Measurements from ENCODE around the gene IYD. TPM values are rescaled to one million over a fixed set of nuclear protein-coding genes. Genes with fewer than 3 reads are reported as not detected.
A peak's percentile ranks its signal among the peaks of the same experiment; 100 is the strongest.

IYD gene
- total RNA-seq, 2 donors from 2014 or later, result 22.6 to 27.0 TPM

DNA sequence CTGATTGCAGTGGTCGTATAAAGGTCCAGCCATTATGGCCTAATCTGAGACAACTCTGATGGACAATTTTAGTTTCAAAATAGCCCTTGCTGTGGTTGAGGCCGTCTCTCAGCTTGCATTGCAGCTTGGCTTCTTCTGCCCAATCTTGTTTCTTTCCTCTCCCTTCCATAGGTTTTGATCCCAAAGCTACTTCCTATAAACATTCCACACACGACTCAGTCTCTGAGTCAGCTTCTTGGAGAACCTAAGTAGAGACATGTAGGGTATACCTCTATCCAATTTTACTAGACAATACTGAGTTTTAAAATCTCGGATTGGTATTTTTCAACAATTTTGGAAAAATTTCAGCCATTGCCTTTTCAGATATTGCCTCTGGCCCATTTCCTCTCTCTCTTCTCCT lies 13.4 kb downstream of the IYD start:
- ATAC-seq (no peak), DNase-seq (no peak)
- intact Hi-C loops (cut with DNase I, micrococcal nuclease), result no loop called here

DNA sequence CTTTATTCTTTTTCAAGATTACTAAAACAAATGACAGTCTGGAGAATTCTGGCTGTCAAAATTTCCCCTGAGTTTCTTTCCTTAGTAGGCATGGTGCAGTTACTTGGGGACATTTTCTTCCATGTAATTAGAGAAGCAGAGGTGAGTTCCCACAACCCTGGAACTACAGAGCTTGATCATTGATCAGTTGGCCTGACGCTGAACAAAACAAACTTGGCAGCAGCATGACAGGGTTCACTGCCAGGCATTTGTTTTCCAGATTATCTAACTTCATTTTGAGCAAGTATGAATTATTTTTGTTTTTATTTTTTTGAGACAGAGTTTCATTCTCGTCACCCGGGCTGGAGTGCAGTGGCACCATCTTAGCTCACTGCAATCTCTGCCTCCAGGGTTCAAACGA lies 22.6 kb downstream of the IYD start:
- intact Hi-C loops (cut with DNase I, micrococcal nuclease), result loop anchor here in 1 of 2 donors (10.0 kb wide), 1 partner anchor 307 kb away; no protein-coding TSS in a partner anchor
- DNase-seq (no peak), ATAC-seq (no peak)

DNA sequence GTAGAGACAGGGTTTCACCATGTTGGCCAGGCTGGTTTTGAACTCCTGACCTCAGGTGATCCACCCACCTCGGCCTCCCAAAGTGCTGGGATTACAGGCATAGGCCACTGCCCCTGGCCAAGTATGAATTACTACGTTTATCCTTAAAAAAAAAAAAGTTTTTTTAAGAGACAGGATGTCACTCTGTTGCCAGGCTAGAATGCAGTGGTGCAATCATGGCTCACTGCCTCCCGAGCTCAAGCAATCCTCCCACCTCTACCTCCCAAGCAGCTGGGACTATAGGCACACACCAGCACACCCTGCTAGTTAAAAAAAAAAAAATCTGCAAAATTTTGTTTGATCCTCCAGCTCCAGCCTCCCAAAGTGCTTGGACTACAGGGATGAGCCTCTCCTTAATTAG lies 23.1 kb downstream of the IYD start:
- ATAC-seq (no peak), DNase-seq (no peak)
- intact Hi-C loops (cut with DNase I, micrococcal nuclease), result loop anchor here in 1 of 2 donors (10.0 kb wide), 1 partner anchor 307 kb away; no protein-coding TSS in a partner anchor

DNA sequence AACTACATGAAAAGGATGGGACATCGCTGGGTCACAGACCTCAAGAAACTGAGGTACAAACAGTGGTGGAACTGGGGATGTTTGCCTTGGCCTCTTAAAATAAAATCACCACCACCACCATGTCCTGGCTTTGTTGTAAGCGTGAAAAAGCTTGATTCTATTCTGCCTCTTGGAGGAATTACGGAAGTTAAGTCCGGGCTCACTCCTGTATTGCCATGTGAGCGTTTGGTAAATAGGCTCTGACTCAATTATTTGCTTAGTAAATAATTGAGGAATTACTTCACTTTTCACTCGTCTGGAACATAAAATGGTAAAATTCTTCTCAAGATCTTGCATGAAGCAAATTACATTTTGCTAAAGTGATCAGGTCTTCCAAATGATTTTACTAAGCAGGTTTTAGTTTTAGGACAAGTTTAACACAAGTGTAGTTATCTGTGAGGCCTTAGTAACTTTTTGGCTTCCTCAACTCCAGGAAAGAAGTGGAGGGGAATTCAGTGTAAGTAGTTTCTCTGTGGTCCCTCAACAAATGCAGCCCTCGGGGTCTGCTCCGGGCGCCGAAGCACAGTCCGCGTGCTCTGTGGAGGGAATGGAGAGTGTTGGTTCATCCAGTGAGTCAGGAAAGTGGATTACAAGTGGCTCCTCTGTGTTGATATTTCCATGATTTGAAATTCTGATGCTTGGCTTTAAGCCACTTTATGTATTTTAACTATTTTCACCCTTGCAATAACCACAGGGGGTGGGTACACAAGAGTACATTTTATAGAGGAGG lies 23.8 kb downstream of the IYD start:
- intact Hi-C loops (cut with DNase I, micrococcal nuclease), result loop anchor here in 1 of 2 donors (10.0 kb wide), 1 partner anchor 308 kb away; no protein-coding TSS in a partner anchor
- DNase-seq, result no peak
- ATAC-seq, result no peak

DNA sequence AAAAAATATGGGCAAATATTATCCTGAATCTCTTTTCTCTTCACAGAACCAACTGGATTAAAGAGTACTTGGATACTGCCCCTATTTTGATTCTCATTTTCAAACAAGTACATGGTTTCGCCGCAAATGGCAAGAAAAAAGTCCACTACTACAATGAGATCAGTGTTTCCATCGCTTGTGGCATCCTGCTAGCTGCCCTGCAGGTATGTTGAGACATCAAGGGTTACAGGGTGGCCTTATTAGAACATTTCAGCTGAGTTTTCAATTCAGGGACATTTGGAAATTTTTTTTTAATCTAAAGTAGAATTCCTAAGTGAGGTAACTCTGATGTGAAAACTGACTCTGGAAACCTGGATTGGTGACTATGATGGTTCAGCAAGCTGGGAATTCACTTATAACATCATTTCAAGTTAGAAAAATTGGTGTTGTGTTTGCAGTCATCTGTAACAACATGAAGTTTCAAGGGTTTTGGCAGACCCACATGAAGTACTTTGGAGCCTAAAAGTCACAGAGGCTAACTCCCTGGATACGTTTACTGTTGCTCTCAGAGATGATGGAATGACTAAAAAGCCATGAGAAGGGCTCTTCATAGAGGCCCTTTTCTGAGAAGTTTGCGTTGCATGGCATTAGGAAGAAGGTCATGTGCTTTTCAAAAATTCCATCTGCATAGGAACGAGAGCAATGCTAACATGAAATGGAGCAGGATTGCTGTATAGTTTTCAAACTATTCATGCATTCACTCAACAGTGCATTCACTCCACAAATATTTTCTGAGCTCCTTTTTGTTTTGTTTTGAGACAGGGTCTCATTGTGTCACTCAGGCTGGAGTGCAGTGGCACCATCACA lies 25.5 kb downstream of the IYD start:
- no peak for ATAC-seq

DNA sequence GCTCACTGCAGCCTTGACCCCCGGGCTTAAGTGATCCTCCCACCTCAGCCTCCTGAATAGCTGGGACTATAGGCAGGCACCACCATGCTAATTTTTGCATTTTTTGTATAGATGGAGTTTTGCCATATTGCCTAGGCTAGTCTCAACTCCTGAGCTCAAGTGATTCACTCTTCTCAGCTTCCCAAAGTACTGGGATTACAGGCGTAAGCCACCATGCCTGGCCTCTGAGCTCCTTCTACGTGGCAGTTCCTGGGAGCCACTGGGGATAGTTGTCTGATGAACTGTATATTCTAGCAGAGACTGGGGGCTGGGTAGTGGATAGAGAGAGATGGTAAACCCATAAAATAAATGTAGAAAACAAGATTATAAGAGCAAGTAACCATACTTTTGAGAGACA lies 26.1 kb downstream of the IYD start:
- DNase-seq (no peak), ATAC-seq (no peak)
- intact Hi-C loops (cut with DNase I, micrococcal nuclease), result loop anchor here in 1 of 2 donors (10.0 kb wide), 1 partner anchor 310 kb away; no protein-coding TSS in a partner anchor

More for the DNA sequence above, 25.5 kb downstream of the IYD start:
- DNase-seq, result no peak
- intact Hi-C loops (cut with DNase I, micrococcal nuclease), result loop anchor here in 1 of 2 donors (10.0 kb wide), 1 partner anchor 309 kb away; no protein-coding TSS in a partner anchor

DNA sequence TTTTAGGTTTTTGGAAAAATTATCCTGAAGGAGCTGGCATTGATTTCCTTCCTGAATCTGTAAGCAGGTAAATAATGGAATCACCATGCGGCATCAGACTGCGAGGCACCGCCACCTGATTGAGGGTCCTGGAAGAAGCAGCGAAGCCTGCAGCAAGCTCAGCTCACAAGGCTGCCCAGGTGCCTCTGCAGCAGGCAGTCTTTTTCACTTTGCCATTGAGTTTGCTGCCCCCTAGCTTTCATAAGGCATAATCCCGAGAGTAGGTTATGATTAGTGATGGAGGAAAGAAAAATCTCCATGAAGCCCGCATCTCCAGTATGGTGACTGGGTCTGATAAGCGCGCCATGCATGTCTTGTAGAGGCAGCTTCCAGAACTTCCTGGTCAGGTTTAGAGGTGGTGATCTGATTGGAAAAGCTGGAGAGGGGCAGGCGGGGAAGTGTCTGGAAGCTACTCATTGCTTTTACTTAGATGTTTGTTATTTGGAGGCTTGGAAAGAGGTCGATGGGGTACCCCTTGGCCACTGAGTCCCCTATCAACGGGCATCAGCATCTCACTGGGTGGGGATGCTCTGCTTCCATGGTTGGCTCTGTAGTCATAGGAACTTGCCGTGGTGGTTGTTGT lies 26.7 kb downstream of the IYD start:
- ATAC-seq (peak; percentile 92), DNase-seq (peak in 1 of 2 donors; percentile 47)
- intact Hi-C loops (cut with DNase I, micrococcal nuclease), result loop anchor here in 1 of 2 donors (10.0 kb wide), 1 partner anchor 311 kb away; no protein-coding TSS in a partner anchor

DNA sequence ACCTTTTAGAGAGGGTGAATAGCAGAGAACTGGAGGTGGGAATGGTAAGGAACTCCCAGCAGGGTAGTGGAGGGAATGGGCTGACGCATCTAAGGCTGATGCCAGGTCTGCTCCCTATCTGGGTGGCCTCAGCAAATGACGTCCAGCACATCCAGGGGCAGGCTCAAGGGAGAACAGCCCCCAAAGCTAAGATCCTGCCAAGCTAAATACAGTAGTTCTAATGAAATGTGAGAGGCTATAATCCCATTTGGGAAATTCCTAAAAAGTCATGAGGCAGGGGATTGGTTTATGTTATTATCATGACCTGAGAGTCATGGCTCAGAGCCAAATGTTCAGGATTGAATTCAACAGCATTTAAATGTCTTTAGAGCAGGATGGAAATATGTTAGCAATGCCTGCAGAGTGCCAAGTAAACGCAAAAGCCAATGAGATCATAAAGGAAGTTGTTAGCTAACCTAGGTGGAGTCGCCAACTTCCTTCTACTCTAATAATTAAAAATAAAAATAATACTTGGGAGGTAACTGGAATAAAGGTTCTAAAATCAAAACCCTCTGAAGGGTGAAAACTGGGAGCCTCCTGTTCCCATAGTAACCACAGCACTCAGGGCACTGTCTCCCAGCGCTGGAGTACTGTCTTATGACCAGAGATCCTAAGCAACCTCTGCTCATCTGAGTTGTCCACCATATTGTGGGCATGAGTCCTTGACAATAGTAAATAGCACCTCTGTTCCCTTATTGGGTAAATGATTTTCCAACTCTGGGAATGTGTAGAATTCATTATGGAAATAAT lies 34.8 kb downstream of the IYD start:
- DNase-seq, result no peak
- intact Hi-C loops (cut with DNase I, micrococcal nuclease), result no loop called here
- peak; percentile 73 for ATAC-seq

DNA sequence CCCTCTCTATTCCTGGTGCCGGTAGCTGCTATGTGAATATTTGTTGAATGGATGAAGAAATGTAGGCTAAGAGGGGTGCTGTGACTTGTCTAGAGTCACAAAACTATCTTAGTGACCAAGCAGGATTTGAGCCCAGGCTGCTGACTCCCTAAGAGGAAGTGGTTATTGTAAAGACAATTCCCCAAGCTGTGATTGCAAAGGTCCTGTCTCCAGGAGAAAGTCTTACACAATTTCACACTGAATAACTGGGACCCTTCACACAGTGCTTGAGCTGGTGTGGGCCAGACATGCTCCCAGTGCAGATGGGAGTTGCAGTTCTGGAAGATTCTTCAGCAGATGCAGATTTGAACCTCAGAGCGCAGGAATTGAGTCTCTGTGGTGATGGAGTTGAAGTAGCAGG lies 38.1 kb downstream of the IYD start:
- ATAC-seq, result no peak
- intact Hi-C loops (cut with DNase I, micrococcal nuclease), result no loop called here
- no peak for DNase-seq

DNA sequence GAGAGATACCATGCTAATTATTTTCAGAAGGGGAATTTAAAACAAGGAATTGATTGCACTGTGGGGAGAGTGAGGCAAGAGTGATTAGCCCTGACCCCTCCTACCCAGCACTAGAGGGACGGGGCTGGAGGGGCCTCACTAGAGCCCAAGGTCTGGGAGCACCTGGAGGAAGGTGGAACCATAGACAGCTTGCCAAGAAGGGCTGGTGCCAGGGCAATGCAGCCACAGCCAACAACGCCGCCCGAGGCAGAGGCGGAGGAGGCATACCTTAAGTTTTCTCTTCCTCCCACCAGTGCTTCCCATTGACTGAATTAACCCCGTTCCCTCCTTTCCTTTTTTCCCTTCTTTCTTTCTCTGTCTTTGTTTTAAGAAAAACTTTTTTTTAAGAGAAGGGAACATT lies 40.0 kb downstream of the IYD start:
- ATAC-seq (peak; percentile 67), DNase-seq (peak in 1 of 2 donors; percentile 15)
- intact Hi-C loops (cut with DNase I, micrococcal nuclease), result no loop called here

DNA sequence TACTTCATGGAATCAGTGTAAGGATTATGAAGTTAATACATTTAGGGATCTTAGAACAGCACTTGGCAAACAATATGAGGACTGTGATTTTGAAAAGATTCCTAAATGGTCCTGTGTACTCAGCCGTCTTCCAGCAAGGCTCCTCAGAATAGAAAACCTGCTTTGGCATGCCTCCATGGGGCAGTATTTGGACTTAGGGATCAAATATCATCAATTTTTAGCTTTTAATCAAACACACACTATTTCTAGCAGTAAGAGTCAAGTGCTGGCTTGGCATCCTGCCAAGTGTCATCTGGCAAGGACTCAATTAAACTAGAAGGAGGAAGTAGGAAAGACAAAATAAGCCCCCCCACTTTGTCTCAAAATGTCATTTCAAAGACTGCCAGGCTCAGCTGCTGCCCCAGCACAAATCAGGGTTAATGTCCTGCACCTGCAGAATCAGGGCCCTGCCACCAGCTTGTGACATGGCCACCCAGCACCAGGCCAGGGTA lies 40.8 kb downstream of the IYD start:
- peak; percentile 44 for ATAC-seq
- intact Hi-C loops (cut with DNase I, micrococcal nuclease), result loop anchor here in 1 of 2 donors (10.0 kb wide), 1 partner anchor 405 kb away; no protein-coding TSS in a partner anchor

DNA sequence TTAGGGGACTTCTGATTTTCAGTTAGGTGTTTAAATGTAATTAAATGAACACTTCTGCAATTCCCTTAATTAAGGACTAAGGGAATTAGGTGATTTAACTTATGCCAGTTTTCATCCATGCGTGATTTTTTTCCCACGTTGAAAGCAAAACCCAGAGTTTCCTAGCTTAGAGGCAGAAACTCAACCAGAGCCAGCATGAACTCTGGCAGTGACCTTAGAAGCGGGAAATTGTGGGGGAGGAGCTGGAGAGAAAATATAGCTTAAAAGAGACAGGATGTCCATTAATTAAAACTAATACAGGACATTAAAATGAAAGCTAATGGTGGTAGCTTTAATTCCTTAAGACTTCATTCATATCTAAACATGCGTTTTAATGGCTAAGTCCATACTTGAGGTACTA lies 41.6 kb downstream of the IYD start:
- DNase-seq, result no peak
- intact Hi-C loops (cut with DNase I, micrococcal nuclease), result loop anchor here in 1 of 2 donors (10.0 kb wide), 1 partner anchor 404 kb away; no protein-coding TSS in a partner anchor
- ATAC-seq, result no peak

More for the DNA sequence above, 40.8 kb downstream of the IYD start:
- peak in 1 of 2 donors; percentile 67 for DNase-seq

DNA sequence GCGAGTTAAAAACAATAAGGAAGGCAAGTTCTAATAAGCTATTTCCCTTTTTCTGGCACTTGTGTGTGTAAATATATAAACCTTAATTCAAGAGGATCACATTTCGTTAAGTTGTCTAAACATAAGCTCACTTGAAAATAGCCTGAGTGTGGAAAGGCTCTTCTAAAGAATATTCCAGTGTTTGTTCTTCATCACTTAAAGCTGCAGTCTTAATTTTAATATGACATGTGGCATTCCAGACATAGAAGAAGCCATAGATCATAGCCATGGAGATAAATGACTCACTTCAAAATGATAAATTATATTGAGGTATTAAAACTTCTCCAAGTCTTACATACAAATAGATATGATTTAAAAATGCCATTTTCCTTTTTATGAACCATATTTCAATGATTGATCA lies 42.1 kb downstream of the IYD start:
- DNase-seq, result no peak
- no peak for ATAC-seq
- intact Hi-C loops (cut with DNase I, micrococcal nuclease), result loop anchor here in 1 of 2 donors (10.0 kb wide), 1 partner anchor 404 kb away; no protein-coding TSS in a partner anchor

DNA sequence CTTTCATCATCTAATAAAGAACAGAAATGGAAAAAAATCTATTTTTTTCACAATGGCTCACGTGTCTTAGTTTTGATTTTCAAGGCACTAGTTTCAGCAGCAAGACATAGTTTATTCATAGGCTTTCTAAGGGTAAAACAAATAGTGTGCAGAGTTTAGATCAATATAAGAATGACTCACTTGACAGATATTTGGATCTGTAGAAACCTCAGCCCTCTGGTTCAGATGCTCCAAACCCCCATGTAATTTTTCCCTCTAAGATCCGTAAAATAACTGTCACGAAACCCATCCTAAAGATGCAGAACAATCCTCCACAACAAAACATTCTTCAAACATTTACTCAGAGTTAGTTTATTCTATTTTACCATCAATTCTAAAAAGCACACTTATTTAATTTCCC lies 43.4 kb downstream of the IYD start:
- ATAC-seq (no peak), DNase-seq (no peak)
- intact Hi-C loops (cut with DNase I, micrococcal nuclease), result loop anchor here in 1 of 2 donors (10.0 kb wide), 1 partner anchor 403 kb away; no protein-coding TSS in a partner anchor

DNA sequence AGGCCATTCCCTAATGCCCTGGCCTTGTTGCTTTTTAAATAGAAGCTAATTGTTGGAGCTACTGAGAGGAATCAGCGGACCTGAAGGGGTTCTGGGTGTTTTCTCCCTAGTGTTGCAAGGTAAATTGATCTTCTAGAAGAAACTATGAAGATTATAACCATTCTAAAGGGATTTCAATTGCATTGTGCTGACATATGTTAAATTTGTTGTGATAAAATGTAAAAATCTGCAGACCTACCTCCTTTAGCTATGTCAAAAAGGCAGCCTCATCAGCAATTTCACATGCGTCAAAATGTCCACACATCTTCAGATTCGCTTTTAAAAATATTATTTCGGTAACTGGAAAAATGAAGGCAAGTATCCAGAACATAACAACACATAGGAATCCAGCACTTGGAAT lies 44.4 kb downstream of the IYD start:
- intact Hi-C loops (cut with DNase I, micrococcal nuclease), result loop anchor here in 1 of 2 donors (10.0 kb wide), 1 partner anchor 402 kb away; no protein-coding TSS in a partner anchor
- ATAC-seq, result no peak
- DNase-seq, result no peak

DNA sequence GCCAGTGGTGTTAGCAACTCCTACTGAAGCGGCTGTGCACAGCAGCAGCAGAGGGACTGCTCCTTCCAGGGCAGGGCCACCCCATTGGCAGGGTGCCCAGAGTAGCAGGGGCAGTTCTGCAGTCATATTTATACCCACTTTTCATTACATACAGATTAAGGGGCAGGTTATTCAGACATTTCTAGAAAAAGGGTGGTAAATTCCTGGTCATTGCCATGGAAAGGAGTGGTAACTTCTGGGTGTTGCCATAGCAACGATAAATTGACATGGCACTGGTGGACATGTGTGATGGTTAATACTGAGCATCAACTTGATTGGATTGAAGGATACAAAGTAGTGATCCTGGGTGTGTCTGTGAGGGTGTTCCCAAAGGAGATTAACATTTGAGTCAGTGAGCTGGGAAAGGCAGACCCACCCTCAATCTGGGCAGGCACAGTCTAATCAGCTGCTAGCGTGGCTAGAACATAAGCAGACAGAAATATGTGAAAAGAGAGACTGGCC lies 45.0 kb downstream of the IYD start:
- ATAC-seq (peak; percentile 31), DNase-seq (peak in 1 of 2 donors; percentile 22)
- intact Hi-C loops (cut with DNase I, micrococcal nuclease), result loop anchor here in 1 of 2 donors (10.0 kb wide), 1 partner anchor 401 kb away; no protein-coding TSS in a partner anchor

DNA sequence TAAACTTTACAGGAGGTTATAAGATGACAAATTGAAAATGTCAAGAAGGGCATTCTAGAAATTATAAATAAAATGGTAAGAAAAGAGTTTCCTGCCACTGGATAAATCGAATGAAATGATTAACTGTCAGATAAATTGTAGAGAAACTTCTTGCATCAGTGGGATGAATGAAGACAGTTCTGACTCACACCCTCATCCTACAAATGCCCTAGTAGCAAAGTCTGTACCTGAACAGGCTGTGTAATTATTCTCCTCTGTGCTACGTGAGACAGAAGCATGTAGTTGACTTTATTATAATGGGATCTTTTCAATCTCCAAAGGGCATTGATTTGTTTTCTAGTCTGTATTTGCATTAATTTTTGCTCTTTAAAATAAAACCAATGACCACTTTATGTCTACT lies 47.3 kb downstream of the IYD start:
- DNase-seq (no peak), ATAC-seq (no peak)
- intact Hi-C loops (cut with DNase I, micrococcal nuclease), result loop anchor here (5.0 to 10.0 kb wide), 2 partner anchors 181 to 399 kb away; partner anchors contain the start of gene PLEKHG1 (in 1 of the 2)
